ENCODE data around the gene TREML4. TPM values are rescaled to one million over a fixed set of nuclear protein-coding genes. Genes with fewer than 3 reads are reported as not detected.
A peak's percentile ranks its signal among the peaks of the same experiment; 100 is the strongest.

Gene TREML4
- total and polyA plus RNA-seq, 10 of the 15 experiments (the other 5 are each of a cell fraction or from before 2014, with no cell fraction given): not detected

- H3K79me2 ChIP-seq (ENCODE audit: control insufficient read depth, insufficient read depth, low read length): no peaks in the 10 kb centered on the region
- H3K36me3 ChIP-seq (ENCODE audit: control insufficient read depth in 2 of 2, insufficient read depth in 2 of 2, low read length in 1 of 2): no peaks in the 10 kb centered on the region
- BruUV-seq (replicated peaks): no TSS peak
- no peaks in the 10 kb centered on the region for H3K4me1 ChIP-seq (ENCODE audit: control insufficient read depth, insufficient read depth, low read length)
- peak; percentile 54 for FAIRE-seq
- DNase-seq (ENCODE audit: low read depth, low spot score): no peak
- RAD21 ChIA-PET (ENCODE audit: unreplicated experiment): interaction anchor here (0.7 kb wide), 1 partner anchor 48 kb away, joined by 3 read pairs; no protein-coding TSS in a partner anchor
- no peak for ATAC-seq
- in situ Hi-C loops (cut with MboI): no loop called here
- no peak overlapping the region for H3K4me3 ChIP-seq
- SMC1A ChIA-PET (ENCODE audit: uncharacterized antibody, unreplicated experiment): no interaction called here
- H3K9me3 ChIP-seq (replicated peaks; ENCODE audit: control insufficient read depth, insufficient read depth, low read length): no peaks in the 10 kb centered on the region
- no peak overlapping the region for H3K9ac ChIP-seq (ENCODE audit: control insufficient read depth, insufficient read depth, low read length)
- POLR2A ChIA-PET: no interaction called here
- CTCF ChIA-PET: interaction anchor here (1.3 to 1.4 kb wide), 2 partner anchors 15 to 80 kb away, joined by 3 read pairs; no protein-coding TSS in a partner anchor
- intact Hi-C loops (cut with micrococcal nuclease; ENCODE audit: unreplicated experiment): no loop called here
- no peak overlapping the region for H3K27ac ChIP-seq (ENCODE audit: control insufficient read depth, insufficient read depth)
- no peak overlapping the region for H2AFZ ChIP-seq (ENCODE audit: control insufficient read depth, low read depth, low read length)
- H3K27me3 ChIP-seq (replicated peaks in 1 of 2; ENCODE audit: control insufficient read depth in 2 of 2, insufficient read depth in 2 of 2, low read length in 1 of 2): peaks cover 2 to 4% of the 10 kb centered on the region in 2 experiments; a peak in 3 of 4 replicates
- WGBS (ENCODE audit: insufficient coverage, insufficient replicate concordance, low lambda C conversion rate, missing lambda C conversion rate): 47% methylated on average over 20 of the region's 22 CpGs
- no peak overlapping the region for H3K4me2 ChIP-seq (ENCODE audit: control insufficient read depth, insufficient read depth)
- no peaks in the 10 kb centered on the region for H4K20me1 ChIP-seq (ENCODE audit: control insufficient read depth, insufficient read depth)
- TF ChIP-seq WRNIP1 (IDR thresholded peaks at IDR 0.05; ENCODE audit: borderline replicate concordance, low read depth, low read length): no peak
- TF ChIP-seq PAX8 (IDR thresholded peaks at IDR 0.05): no peak
- no peak for TF ChIP-seq RELA (IDR thresholded peaks at IDR 0.05; ENCODE audit: borderline replicate concordance, partially characterized antibody)
- no peak for TF ChIP-seq ZNF622 (IDR thresholded peaks at IDR 0.05)
- no peak for TF ChIP-seq HDAC6 (IDR thresholded peaks at IDR 0.05; ENCODE audit: unreplicated experiment)
- TF ChIP-seq CHD4 (IDR thresholded peaks at IDR 0.05): no peak
- no peak for TF ChIP-seq IRF5 (IDR thresholded peaks at IDR 0.05; ENCODE audit: borderline replicate concordance)
- no peak for TF ChIP-seq MEF2B (IDR thresholded peaks at IDR 0.05; ENCODE audit: partially characterized antibody, poor library complexity, severe bottlenecking)
- TF ChIP-seq RELB (IDR thresholded peaks at IDR 0.05; ENCODE audit: low read depth): no peak
- no peak for TF ChIP-seq BCLAF1 (IDR thresholded peaks at IDR 0.05)
- no peak for TF ChIP-seq MYC (IDR thresholded peaks at IDR 0.05; ENCODE audit: insufficient read depth, insufficient read length, insufficient replicate concordance, low read length, severe bottlenecking)
- TF ChIP-seq BHLHE40 (IDR thresholded peaks at IDR 0.05; ENCODE audit: borderline replicate concordance in 1 of 2, low read depth in 2 of 2, low read length in 1 of 2): no peak
- no peak for TF ChIP-seq MYB (IDR thresholded peaks at IDR 0.05; ENCODE audit: borderline replicate concordance, low read depth, low read length)
- no peak for TF ChIP-seq RBBP5 (conservative IDR thresholded peaks at IDR 0.05)
These were observed 11.5 kb downstream of the TREML4 start for GRCh38 chr6:41239467-41240159.
